Endothelial cell of umbilical vein (primary cell): ENCODE data around the gene IQCE.

ENCODE experiments used
- POLR2A ChIP-seq: IDR thresholded peaks from 2 replicates; pipeline ENCODE4 v1.6.1; 2012; ENCODE audit warnings: low read depth, mild to moderate bottlenecking, control low read depth, low read length
- POLR2AphosphoS5 ChIP-seq: IDR thresholded peaks from 2 replicates; pipeline ENCODE4 v1.6.1; 2012; ENCODE audit warnings: low read depth, mild to moderate bottlenecking, control low read depth, low read length, moderate library complexity; ENCODE audit not compliant: insufficient read depth
- TF ChIP-seq, protein P1 (sequence below), 2 donors: IDR thresholded peaks; 1 replicate in 1 of 2; 2 replicates in 1 of 2; pipeline ENCODE4 v1.5.1; 2011; ENCODE audit warnings: low read length in 2 of 2, mild to moderate bottlenecking in 2 of 2, moderate library complexity in 2 of 2, control low read depth in 1 of 2, inconsistent platforms in 1 of 2, low read depth in 1 of 2; ENCODE audit not compliant: insufficient read depth in 1 of 2; ENCODE audit errors: extremely low read depth in 1 of 2

DNA sequence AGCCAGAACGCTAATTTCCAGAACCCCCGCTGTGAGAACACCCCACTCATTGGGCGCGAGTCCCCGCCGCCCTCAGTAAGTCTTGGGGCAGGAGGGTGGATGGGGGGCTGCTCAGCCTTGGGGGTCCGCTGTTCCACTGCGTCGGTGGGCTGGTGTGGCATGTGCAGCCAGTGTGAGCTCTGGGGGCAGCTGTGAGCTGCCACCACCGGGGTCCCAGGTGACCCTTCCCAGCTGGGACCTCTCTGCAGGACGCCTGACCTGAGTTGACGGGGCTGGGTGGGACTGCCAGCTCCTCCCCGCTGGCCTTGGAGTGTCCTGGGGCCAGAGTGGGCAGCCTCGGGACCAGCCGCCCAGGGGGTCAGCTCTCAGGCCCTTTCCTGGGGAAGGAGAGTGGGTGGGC lies 100.2 kb downstream of the IQCE start:
- no peak for TF ChIP-seq POLR2AphosphoS5
- no peak for TF ChIP-seq POLR2A
- TF ChIP-seq, protein P1, sequence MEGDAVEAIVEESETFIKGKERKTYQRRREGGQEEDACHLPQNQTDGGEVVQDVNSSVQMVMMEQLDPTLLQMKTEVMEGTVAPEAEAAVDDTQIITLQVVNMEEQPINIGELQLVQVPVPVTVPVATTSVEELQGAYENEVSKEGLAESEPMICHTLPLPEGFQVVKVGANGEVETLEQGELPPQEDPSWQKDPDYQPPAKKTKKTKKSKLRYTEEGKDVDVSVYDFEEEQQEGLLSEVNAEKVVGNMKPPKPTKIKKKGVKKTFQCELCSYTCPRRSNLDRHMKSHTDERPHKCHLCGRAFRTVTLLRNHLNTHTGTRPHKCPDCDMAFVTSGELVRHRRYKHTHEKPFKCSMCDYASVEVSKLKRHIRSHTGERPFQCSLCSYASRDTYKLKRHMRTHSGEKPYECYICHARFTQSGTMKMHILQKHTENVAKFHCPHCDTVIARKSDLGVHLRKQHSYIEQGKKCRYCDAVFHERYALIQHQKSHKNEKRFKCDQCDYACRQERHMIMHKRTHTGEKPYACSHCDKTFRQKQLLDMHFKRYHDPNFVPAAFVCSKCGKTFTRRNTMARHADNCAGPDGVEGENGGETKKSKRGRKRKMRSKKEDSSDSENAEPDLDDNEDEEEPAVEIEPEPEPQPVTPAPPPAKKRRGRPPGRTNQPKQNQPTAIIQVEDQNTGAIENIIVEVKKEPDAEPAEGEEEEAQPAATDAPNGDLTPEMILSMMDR (IDR thresholded peaks at IDR 0.05; ENCODE audit: extremely low read depth in 1 of 2, insufficient read depth in 1 of 2, low read depth in 1 of 2, low read length in 2 of 2) = no peak
